Measurements from ENCODE around the gene LMCD1.

DNA sequence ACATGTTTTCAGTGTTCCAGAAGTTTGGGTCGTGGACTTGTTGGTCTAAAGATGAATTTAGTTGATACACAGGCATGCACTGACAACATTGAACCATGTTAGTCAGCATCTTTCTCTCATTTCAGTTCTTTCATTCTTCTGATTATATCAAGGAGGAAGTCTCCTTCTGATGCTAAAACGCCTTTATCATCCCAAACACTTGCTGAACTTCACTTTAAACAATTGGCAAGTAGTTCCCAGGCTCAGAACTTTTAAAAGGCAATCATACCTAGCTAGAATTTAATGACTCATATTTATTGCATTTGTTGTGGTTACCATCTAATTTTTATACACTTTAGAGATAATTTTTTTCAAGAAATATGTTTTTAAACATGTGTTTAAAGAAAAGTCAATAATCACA lies 15.9 kb downstream of the LMCD1 start:
- TF ChIP-seq, protein P1, sequence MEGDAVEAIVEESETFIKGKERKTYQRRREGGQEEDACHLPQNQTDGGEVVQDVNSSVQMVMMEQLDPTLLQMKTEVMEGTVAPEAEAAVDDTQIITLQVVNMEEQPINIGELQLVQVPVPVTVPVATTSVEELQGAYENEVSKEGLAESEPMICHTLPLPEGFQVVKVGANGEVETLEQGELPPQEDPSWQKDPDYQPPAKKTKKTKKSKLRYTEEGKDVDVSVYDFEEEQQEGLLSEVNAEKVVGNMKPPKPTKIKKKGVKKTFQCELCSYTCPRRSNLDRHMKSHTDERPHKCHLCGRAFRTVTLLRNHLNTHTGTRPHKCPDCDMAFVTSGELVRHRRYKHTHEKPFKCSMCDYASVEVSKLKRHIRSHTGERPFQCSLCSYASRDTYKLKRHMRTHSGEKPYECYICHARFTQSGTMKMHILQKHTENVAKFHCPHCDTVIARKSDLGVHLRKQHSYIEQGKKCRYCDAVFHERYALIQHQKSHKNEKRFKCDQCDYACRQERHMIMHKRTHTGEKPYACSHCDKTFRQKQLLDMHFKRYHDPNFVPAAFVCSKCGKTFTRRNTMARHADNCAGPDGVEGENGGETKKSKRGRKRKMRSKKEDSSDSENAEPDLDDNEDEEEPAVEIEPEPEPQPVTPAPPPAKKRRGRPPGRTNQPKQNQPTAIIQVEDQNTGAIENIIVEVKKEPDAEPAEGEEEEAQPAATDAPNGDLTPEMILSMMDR (IDR thresholded peaks at IDR 0.05): no peak
- TF ChIP-seq POLR2AphosphoS5 (IDR thresholded peaks at IDR 0.05; ENCODE audit: low read depth, low read length): no peak
- TF ChIP-seq EP300 (IDR thresholded peaks at IDR 0.05; ENCODE audit: borderline replicate concordance in 1 of 2, low read depth in 1 of 2, low read length in 1 of 2): no peak
- no peak for TF ChIP-seq SMC3 (IDR thresholded peaks at IDR 0.05; ENCODE audit: low read depth, low read length)
- no peak for TF ChIP-seq YY1 (IDR thresholded peaks at IDR 0.05; ENCODE audit: low read depth)
- TF ChIP-seq, protein P2, sequence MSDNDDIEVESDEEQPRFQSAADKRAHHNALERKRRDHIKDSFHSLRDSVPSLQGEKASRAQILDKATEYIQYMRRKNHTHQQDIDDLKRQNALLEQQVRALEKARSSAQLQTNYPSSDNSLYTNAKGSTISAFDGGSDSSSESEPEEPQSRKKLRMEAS (IDR thresholded peaks at IDR 0.05; ENCODE audit: low read depth): no peak
- TF ChIP-seq RAD21 (IDR thresholded peaks at IDR 0.05; ENCODE audit: low read length): no peak
- TF ChIP-seq FOXM1 (IDR thresholded peaks at IDR 0.05; ENCODE audit: low read depth): no peak
- TF ChIP-seq, protein P3, sequence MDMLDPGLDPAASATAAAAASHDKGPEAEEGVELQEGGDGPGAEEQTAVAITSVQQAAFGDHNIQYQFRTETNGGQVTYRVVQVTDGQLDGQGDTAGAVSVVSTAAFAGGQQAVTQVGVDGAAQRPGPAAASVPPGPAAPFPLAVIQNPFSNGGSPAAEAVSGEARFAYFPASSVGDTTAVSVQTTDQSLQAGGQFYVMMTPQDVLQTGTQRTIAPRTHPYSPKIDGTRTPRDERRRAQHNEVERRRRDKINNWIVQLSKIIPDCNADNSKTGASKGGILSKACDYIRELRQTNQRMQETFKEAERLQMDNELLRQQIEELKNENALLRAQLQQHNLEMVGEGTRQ (IDR thresholded peaks at IDR 0.05; ENCODE audit: borderline replicate concordance, low read depth, low read length): no peak
- TF ChIP-seq, protein P4, sequence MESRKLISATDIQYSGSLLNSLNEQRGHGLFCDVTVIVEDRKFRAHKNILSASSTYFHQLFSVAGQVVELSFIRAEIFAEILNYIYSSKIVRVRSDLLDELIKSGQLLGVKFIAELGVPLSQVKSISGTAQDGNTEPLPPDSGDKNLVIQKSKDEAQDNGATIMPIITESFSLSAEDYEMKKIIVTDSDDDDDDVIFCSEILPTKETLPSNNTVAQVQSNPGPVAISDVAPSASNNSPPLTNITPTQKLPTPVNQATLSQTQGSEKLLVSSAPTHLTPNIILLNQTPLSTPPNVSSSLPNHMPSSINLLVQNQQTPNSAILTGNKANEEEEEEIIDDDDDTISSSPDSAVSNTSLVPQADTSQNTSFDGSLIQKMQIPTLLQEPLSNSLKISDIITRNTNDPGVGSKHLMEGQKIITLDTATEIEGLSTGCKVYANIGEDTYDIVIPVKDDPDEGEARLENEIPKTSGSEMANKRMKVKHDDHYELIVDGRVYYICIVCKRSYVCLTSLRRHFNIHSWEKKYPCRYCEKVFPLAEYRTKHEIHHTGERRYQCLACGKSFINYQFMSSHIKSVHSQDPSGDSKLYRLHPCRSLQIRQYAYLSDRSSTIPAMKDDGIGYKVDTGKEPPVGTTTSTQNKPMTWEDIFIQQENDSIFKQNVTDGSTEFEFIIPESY (IDR thresholded peaks at IDR 0.05; ENCODE audit: borderline replicate concordance, low read depth): no peak
- no peak for TF ChIP-seq MXI1 (IDR thresholded peaks at IDR 0.05; ENCODE audit: low read depth, low read length)
- TF ChIP-seq JUND (IDR thresholded peaks at IDR 0.05): no peak
- no peak for TF ChIP-seq GABPA (IDR thresholded peaks at IDR 0.05; ENCODE audit: low read depth)
